ENCODE data around the gene TGM5.
"Not testable (repeated sequence)": the region's sequence is repeated elsewhere in the genome, so short reads cannot be mapped to it uniquely, and the experiment has no call there.

The TGM5 gene
- 0 to 0.39 (median 0.09) reads per million in 3 donors for total RNA-seq

- Histone ChIP-seq H3K27me3 (replicated peaks; ENCODE audit: control insufficient read depth, insufficient read depth, low read length, poor library complexity, severe bottlenecking) (no peaks in the 10 kb centered on the region), H3K4me1 (ENCODE audit: control insufficient read depth, insufficient read depth, low read length, poor library complexity, severe bottlenecking) (peaks cover 7% of the 10 kb centered on the region), H3K9me3 (ENCODE audit: control insufficient read depth, low read length) (no peaks in the 10 kb centered on the region), H3K36me3 (ENCODE audit: control insufficient read depth, insufficient read depth, low read length) (no peaks in the 10 kb centered on the region), H3K4me3 (ENCODE audit: insufficient read depth, low read depth, low read length, poor library complexity, severe bottlenecking) (no peak within 1 kb of the TSS), H3K27ac (ENCODE audit: insufficient read depth, low read length, poor library complexity, severe bottlenecking) (no peak within 1 kb of the TSS)
- no peak for DNase-seq
These were observed at the start of gene TGM5 for GRCh38 chr15:43266834-43267233. Gene TGM5 (minus strand): TSS chr15:43266928. CDS start chr15:43266849, 79 bp downstream.

- H3K27me3 ChIP-seq (replicated peaks; ENCODE audit: control insufficient read depth, insufficient read depth, low read length, poor library complexity, severe bottlenecking): no peaks in the 10 kb centered on the region
- H3K9me3 ChIP-seq (ENCODE audit: control insufficient read depth, low read length): no peaks in the 10 kb centered on the region
- no peak for DNase-seq
- no peaks in the 10 kb centered on the region for H3K4me1 ChIP-seq (ENCODE audit: control insufficient read depth, insufficient read depth, low read length, poor library complexity, severe bottlenecking)
- H3K4me3 ChIP-seq (ENCODE audit: insufficient read depth, low read depth, low read length, poor library complexity, severe bottlenecking): no peak overlapping the region
- no peaks in the 10 kb centered on the region for H3K36me3 ChIP-seq (ENCODE audit: control insufficient read depth, insufficient read depth, low read length)
- H3K27ac ChIP-seq (ENCODE audit: insufficient read depth, low read length, poor library complexity, severe bottlenecking): no peak overlapping the region
These were observed 47.4 kb upstream of the TGM5 start for GRCh38 chr15:43314171-43314570.

- Histone ChIP-seq H3K27ac (ENCODE audit: insufficient read depth, low read length, poor library complexity, severe bottlenecking) (no peak overlapping the region), H3K27me3 (replicated peaks; ENCODE audit: control insufficient read depth, insufficient read depth, low read length, poor library complexity, severe bottlenecking) (no peaks in the 10 kb centered on the region), H3K36me3 (ENCODE audit: control insufficient read depth, insufficient read depth, low read length) (no peaks in the 10 kb centered on the region), H3K9me3 (ENCODE audit: control insufficient read depth, low read length) (no peaks in the 10 kb centered on the region), H3K4me3 (ENCODE audit: insufficient read depth, low read depth, low read length, poor library complexity, severe bottlenecking) (no peak overlapping the region), H3K4me1 (ENCODE audit: control insufficient read depth, insufficient read depth, low read length, poor library complexity, severe bottlenecking) (no peaks in the 10 kb centered on the region)
- DNase-seq: no peak
These were observed 45.6 kb upstream of the TGM5 start for GRCh38 chr15:43312378-43312777.

- no peak within 1 kb of the TSS for H3K4me3 ChIP-seq (ENCODE audit: insufficient read depth, low read depth, low read length, poor library complexity, severe bottlenecking)
These were observed 35.6 kb upstream of the TGM5 start, which contains the start of gene TGM7 for GRCh38 chr15:43302205-43302817. Gene TGM7 (minus strand): TSS chr15:43302255.

GRCh38 chr15:43299884-43300283 lies 33.2 kb upstream of the TGM5 start:
- no peaks in the 10 kb centered on the region for H3K9me3 ChIP-seq (ENCODE audit: control insufficient read depth, low read length)
- H3K4me3 ChIP-seq (ENCODE audit: insufficient read depth, low read depth, low read length, poor library complexity, severe bottlenecking): no peak overlapping the region
- peaks cover 2% of the 10 kb centered on the region for H3K27me3 ChIP-seq (replicated peaks; ENCODE audit: control insufficient read depth, insufficient read depth, low read length, poor library complexity, severe bottlenecking)
- DNase-seq: no peak
- no peaks in the 10 kb centered on the region for H3K36me3 ChIP-seq (ENCODE audit: control insufficient read depth, insufficient read depth, low read length)
- H3K4me1 ChIP-seq (ENCODE audit: control insufficient read depth, insufficient read depth, low read length, poor library complexity, severe bottlenecking): no peaks in the 10 kb centered on the region
- no peak overlapping the region for H3K27ac ChIP-seq (ENCODE audit: insufficient read depth, low read length, poor library complexity, severe bottlenecking)

More at GRCh38 chr15:43302205-43302817, 35.6 kb upstream of the TGM5 start, which contains the start of gene TGM7:
- Histone ChIP-seq H3K4me1 (ENCODE audit: control insufficient read depth, insufficient read depth, low read length, poor library complexity, severe bottlenecking) (no peaks in the 10 kb centered on the region), H3K9me3 (ENCODE audit: control insufficient read depth, low read length) (no peaks in the 10 kb centered on the region), H3K27me3 (replicated peaks; ENCODE audit: control insufficient read depth, insufficient read depth, low read length, poor library complexity, severe bottlenecking) (no peaks in the 10 kb centered on the region), H3K36me3 (ENCODE audit: control insufficient read depth, insufficient read depth, low read length) (no peaks in the 10 kb centered on the region), H3K27ac (ENCODE audit: insufficient read depth, low read length, poor library complexity, severe bottlenecking) (no peak within 1 kb of the TSS)
- DNase-seq: no peak

- Histone ChIP-seq H3K36me3 (ENCODE audit: control insufficient read depth, insufficient read depth, low read length) (no peaks in the 10 kb centered on the region), H3K4me1 (ENCODE audit: control insufficient read depth, insufficient read depth, low read length, poor library complexity, severe bottlenecking) (no peaks in the 10 kb centered on the region), H3K27me3 (replicated peaks; ENCODE audit: control insufficient read depth, insufficient read depth, low read length, poor library complexity, severe bottlenecking) (peaks cover 3% of the 10 kb centered on the region), H3K27ac (ENCODE audit: insufficient read depth, low read length, poor library complexity, severe bottlenecking) (no peak overlapping the region), H3K4me3 (ENCODE audit: insufficient read depth, low read depth, low read length, poor library complexity, severe bottlenecking) (no peak overlapping the region), H3K9me3 (ENCODE audit: control insufficient read depth, low read length) (no peaks in the 10 kb centered on the region)
- no peak for DNase-seq
These were observed 32.7 kb upstream of the TGM5 start for GRCh38 chr15:43299411-43299810.

GRCh38 chr15:43294091-43294706 lies 27.5 kb upstream of the TGM5 start:
- Histone ChIP-seq H3K27me3 (replicated peaks; ENCODE audit: control insufficient read depth, insufficient read depth, low read length, poor library complexity, severe bottlenecking) (peaks cover 10% of the 10 kb centered on the region), H3K36me3 (ENCODE audit: control insufficient read depth, insufficient read depth, low read length) (no peaks in the 10 kb centered on the region), H3K27ac (ENCODE audit: insufficient read depth, low read length, poor library complexity, severe bottlenecking) (no peak overlapping the region), H3K4me1 (ENCODE audit: control insufficient read depth, insufficient read depth, low read length, poor library complexity, severe bottlenecking) (no peaks in the 10 kb centered on the region), H3K4me3 (ENCODE audit: insufficient read depth, low read depth, low read length, poor library complexity, severe bottlenecking) (no peak overlapping the region), H3K9me3 (ENCODE audit: control insufficient read depth, low read length) (no peaks in the 10 kb centered on the region)
- no peak for DNase-seq

GRCh38 chr15:43293432-43293831 lies 26.7 kb upstream of the TGM5 start:
- Histone ChIP-seq H3K36me3 (ENCODE audit: control insufficient read depth, insufficient read depth, low read length) (no peaks in the 10 kb centered on the region), H3K27ac (ENCODE audit: insufficient read depth, low read length, poor library complexity, severe bottlenecking) (no peak overlapping the region), H3K9me3 (ENCODE audit: control insufficient read depth, low read length) (no peaks in the 10 kb centered on the region), H3K27me3 (replicated peaks; ENCODE audit: control insufficient read depth, insufficient read depth, low read length, poor library complexity, severe bottlenecking) (peaks cover 10% of the 10 kb centered on the region), H3K4me3 (ENCODE audit: insufficient read depth, low read depth, low read length, poor library complexity, severe bottlenecking) (no peak overlapping the region), H3K4me1 (ENCODE audit: control insufficient read depth, insufficient read depth, low read length, poor library complexity, severe bottlenecking) (no peaks in the 10 kb centered on the region)
- DNase-seq: no peak

- H3K4me1 ChIP-seq (ENCODE audit: control insufficient read depth, insufficient read depth, low read length, poor library complexity, severe bottlenecking): no peaks in the 10 kb centered on the region
- H3K27ac ChIP-seq (ENCODE audit: insufficient read depth, low read length, poor library complexity, severe bottlenecking): no peak overlapping the region
- no peaks in the 10 kb centered on the region for H3K9me3 ChIP-seq (ENCODE audit: control insufficient read depth, low read length)
- no peaks in the 10 kb centered on the region for H3K36me3 ChIP-seq (ENCODE audit: control insufficient read depth, insufficient read depth, low read length)
- DNase-seq: no peak
- H3K27me3 ChIP-seq (replicated peaks; ENCODE audit: control insufficient read depth, insufficient read depth, low read length, poor library complexity, severe bottlenecking): peaks cover 10% of the 10 kb centered on the region
- H3K4me3 ChIP-seq (ENCODE audit: insufficient read depth, low read depth, low read length, poor library complexity, severe bottlenecking): no peak overlapping the region
These were observed 25.8 kb upstream of the TGM5 start for GRCh38 chr15:43292375-43293078.

- H3K4me3 ChIP-seq (ENCODE audit: insufficient read depth, low read depth, low read length, poor library complexity, severe bottlenecking); DNase-seq; H3K27me3 ChIP-seq (replicated peaks; ENCODE audit: control insufficient read depth, insufficient read depth, low read length, poor library complexity, severe bottlenecking); H3K9me3 ChIP-seq (ENCODE audit: control insufficient read depth, low read length); H3K27ac ChIP-seq (ENCODE audit: insufficient read depth, low read length, poor library complexity, severe bottlenecking); H3K4me1 ChIP-seq (ENCODE audit: control insufficient read depth, insufficient read depth, low read length, poor library complexity, severe bottlenecking); H3K36me3 ChIP-seq (ENCODE audit: control insufficient read depth, insufficient read depth, low read length): not testable (repeated sequence)
These were observed 22.9 kb upstream of the TGM5 start for GRCh38 chr15:43289656-43290055.

All from effector memory CD4-positive, alpha-beta T cell (primary cell).